ENCODE data around the gene DNAJB6.
"Not testable (repeated sequence)": the region's sequence is repeated elsewhere in the genome, so short reads cannot be mapped to it uniquely, and the experiment has no call there.

DNAJB6 gene

DNA sequence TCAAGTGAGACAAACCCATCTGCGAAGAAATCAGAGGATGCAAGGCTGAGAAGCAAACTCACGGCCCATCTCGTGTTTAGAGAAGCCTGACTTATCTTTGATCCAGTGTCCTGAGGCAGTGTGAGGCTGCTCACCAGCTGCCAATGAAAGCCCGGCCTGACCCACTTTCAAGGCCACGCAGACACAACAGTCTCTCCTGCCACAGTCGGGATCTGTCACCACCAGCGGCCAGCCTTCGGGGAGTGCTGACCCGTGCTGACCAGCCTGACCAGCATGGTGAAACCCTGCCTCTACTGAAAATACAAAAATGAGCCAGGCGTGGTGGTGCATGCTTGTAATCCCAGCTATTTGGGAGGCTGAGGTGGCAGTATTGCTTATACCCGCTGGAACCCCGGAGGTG is 7.4 kb upstream of the DNAJB6 start:
- no peak for DNase-seq

DNA sequence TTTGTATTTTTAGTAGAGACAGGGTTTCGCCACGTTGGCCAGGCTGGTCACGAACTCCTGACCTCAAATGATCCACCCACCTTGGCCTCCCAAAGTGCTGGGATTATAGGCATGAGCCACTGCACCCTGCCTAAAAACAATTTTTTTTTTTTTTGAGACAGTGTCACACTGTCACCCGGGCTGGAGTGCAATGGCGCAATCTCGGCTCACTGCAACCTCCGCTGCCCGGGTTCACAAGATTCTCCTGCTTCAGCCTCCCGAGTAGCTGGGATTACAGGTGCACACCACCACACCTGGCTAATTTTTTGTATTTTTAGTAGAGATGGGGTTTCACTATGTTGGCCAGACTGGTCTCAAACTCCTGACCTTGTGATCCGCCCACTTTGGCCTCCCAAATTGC is 6.2 kb upstream of the DNAJB6 start:
- DNase-seq, result not testable (repeated sequence)

DNA sequence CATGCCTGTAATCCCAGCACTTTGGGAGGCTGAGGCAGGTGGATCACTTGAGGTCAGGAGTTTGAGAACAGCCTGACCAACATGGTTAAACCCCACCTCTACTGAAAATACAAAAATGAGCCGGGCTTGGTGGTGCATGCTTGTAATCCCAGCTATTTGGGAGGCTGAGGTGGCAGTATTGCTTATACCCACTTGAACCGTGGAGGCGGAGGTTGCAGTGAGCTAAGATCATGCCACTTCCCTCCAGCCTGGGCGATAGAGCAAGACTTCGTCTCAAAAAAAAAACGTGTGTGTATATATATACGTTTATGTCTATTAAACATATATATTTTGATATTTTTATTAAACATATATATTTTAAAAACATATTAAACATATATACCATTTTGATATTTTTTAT is 5.8 kb upstream of the DNAJB6 start:
- not testable (repeated sequence) for DNase-seq

DNA sequence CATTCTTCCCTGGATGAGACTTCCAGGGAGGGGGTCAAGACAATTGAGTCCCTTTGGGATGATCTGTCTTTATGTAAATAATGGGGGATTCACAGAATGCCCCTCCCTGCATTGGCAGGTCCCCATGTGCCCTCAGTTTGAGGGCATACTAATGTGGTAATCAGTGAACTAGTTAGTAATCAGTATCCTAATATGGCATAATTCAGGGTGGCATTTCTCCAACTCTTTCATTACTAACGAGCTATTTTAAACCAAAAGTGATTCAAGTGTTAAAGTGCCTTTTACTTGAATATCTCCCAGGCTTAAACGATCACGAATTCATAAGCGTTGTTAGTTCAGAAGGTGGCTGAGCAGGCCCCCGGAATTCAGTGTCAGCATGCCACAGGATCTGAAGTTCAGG is 1.6 kb upstream of the DNAJB6 start:
- no peak for DNase-seq

DNA sequence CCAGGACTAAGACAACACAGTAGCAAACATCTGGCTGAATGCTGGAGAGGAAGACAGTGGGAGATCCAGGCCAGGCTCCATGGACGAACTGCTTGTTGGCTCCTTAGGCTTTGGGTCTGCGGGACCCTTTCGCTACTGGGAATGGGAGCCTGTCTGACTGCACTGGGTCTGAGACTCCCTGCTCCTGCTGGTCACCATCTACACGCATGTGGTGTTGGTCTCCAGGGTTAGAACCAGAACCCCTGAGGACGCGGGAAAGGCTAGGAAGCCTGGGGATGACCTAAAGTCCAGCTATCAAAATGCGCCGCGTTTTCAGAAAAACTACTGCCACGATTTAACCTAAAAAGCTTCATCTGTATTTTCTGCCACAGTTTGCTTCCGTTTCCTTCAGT is 817 bp upstream of the DNAJB6 start:
- DNase-seq, result no peak

DNA sequence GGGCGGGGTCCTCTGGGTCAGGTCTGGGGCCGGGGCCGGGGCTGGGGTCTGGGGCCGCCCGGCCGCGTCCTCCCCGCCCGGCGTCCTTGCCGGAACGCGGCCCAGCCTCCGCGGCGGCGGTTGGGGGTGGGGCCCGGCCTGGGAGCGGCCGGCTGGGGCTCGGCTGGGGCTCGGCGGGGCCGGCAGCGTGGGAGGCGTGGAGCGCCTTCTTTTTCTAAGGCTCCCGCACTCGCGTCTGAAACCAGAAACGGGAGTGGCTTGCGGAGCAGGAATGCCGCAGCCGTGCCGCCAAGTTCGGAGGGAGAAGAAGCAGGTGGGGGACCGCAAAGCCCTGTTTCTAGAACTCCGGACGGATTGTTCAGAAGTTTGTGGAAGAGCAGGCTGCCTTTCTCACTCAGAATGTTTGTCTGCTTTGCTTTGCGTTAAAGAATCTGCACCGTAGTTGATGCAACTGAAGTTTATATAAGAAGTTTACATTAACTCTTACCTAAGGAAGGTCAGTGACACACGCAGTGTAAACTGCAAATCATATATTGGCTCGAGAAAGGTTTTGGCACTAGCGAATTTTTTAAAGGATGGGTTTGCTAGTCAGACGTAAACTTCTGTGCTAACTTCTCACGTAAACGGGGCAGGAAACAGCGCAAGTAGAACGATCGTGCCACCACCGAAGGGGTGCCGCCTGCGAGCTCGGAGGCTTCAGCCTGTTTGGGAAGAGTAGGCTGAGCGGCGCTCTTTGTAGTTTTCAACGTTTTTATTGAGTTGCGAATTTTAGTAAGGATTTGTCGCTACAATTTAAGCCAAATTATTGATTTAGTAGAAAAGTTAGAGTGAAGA is 729 bp downstream of the DNAJB6 start:
- peak; percentile 35 for DNase-seq

DNA sequence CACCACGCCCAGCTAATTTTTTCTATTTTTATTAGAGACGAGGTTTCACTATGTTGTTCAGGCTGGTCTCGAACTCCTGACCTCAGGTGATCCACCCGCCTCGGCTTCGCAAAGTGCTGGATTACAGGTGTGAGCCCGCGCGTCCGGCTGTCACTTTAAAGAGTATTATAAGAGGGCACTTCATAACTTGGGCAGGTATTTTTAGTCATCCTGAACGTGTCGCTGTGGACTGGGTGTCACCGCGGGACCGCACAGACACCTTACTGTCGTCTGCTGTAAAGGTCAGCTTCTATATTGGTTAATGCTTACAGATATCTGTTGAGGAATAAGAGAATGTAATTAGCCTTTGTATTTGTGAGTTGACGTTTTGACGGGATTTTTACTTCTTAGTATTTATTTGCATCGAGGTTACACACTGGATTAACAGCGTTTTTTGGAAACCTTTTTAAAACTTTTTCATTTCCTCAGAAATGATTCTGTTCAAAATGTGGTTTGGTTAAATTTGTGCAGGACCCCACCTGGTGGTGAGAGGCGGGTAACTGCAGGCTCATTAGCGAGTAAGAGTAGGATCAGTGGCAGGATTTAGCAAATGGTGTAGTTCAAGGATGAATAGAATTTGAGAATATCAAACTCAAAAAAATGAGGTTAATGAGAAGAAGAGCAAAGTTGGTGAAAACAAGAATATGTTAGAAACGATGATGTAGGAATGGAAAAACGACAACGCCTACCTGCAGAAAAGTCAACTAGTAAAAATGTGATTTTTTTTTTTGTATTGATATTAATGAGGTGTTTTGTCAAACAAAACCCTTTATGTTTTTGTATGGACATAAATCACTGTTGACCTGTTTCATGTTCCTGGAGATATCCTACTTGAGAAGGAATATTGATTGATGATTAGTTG is 3.2 kb downstream of the DNAJB6 start:
- peak; percentile 60 for DNase-seq

DNA sequence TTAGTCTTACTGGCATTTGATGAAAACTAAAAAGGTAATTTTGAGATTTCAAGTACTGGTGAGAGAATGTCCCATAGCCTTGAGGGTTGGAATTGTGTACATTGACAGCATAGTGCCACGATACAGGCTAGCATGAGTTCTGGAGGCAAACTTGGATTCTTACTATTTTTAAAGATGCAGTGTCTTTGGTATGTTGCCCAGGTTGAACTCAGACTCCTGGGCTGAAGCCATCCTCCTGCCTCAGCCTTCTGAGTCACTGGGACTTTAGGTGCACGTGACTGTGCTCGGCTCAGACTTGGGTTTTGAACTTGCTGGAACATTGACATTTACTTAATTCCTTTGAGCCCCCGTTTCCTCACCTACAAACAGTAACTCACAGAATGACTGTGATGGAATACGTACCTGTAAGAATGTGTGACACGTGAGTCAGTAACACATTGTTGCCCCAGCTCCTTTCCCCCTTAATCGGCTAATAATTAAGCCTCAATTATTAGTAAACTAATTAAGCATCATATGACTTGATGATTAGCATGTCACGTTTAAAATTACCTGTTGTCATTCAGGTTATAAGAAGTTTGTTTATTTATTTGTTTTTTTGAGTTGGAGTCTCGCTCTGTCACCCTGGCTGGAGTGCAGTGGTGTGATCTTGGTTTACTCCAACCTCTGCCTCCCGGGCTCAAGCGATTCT is 10.6 kb downstream of the DNAJB6 start:
- DNase-seq, result no peak

DNA sequence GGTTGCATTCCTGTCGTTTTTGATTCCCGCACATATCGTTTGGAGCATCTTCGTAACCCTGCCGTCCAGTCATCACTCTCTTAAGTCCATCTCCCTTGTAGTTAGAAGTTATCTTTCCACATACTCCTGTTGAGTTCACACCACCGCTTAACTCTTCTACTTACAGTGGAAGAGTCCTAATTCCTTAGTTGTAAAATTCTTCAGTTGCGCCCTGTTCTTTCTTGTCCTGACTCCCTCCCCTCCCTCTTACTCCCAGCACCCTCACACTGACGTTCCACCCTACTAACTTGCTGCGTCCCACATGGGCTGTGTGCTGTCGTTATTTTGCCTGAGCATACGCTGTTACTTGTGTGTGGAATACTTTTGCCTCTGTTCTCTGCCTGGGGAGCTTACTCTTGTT is 11.7 kb downstream of the DNAJB6 start:
- DNase-seq, result no peak

DNA sequence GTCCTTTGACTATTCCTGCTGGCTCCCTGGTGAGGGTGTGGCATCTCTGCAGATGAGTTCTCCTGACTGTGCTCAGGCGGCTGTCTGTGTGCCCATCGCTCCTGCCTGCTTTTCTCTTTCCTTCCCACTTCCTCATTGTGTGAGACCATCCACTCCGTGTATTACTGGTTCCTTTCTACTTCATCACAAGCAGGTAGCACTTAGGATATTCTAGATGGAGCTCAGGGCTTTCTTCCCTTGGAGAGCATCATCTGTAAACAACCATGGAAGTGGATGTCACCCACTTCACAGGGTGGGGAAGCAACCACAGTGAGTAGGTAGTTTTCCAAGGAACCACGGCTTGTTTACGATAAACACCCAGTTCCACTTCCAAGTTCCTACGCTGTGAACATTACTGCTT is 15.7 kb downstream of the DNAJB6 start:
- DNase-seq, result no peak

DNA sequence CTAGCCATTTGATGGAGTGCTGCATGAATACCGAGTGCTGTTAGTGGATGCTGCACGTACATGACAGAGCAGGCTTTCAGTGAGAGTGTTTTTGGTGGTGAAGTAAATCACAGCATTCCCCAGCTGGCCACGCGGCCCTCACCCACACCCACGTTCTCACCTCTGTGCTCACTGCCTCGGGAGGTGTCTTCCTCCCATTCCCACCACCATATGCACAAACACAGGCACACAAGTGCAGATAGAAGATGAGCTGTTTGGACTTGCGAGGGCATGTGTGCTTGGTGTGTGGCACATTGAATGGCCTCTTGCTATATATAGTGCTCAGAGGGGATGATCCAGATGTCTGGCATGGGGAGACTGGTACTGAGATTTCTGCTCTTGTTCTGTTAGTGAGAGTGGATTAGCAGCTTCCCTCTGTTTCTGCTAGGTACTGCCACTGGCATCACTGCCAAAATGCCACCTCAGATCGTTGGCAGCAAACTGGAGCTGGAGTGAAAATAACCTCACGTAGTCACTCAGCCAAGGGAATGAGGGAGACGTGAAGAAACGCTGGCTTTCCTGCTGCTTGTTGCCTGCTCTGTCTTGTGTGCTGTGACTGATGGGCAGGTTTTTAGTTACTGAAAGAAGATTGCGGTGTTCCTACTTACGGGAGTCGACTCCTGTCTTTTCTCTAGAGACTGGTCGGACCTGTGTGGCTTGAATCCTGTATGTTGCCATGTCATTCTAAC is 19.1 kb downstream of the DNAJB6 start:
- DNase-seq, result no peak

DNA sequence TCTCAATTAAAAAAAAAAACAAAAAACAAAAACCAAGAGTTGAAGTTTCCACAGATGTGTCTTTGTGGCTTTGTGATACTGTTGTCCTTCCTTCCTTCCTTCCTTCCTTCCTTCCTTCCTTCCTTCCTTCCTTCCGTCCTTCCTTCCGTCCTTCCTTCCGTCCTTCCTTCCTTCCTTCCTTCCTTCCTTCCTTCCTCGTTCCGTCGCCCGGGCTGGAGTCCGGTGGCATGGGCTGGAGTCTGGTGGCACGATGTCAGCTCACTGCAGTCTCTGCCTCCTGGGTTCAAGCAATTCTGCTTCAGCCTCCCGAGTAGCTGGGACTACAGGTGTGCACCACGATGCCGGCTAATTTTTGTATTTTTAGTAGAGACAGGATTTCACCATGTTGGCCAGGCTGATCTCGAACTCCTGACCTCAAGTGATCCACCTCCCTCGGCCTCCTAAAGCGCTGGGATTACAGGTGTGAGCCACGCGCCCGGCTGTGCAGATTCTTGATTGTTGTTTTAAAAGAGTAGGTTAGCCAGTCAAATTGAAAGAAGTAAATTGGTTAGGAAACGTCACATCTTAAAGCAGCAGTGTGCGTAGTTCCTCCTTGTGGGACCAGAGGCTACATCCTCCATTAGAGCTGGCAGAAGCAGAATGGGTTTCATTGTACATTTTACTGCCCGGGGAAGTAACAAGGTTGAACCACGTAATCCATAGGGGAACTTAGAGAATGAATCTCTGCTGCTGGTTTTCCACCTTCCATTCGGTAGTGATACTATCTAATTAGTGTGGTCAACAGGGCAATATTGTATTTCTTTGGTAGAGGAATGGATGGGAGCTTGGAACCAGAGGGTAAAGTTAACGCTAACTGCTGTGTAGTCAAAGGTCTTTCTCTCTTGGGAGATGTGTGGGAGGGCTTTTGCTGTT is 20.6 kb downstream of the DNAJB6 start:
- no peak for DNase-seq

DNA sequence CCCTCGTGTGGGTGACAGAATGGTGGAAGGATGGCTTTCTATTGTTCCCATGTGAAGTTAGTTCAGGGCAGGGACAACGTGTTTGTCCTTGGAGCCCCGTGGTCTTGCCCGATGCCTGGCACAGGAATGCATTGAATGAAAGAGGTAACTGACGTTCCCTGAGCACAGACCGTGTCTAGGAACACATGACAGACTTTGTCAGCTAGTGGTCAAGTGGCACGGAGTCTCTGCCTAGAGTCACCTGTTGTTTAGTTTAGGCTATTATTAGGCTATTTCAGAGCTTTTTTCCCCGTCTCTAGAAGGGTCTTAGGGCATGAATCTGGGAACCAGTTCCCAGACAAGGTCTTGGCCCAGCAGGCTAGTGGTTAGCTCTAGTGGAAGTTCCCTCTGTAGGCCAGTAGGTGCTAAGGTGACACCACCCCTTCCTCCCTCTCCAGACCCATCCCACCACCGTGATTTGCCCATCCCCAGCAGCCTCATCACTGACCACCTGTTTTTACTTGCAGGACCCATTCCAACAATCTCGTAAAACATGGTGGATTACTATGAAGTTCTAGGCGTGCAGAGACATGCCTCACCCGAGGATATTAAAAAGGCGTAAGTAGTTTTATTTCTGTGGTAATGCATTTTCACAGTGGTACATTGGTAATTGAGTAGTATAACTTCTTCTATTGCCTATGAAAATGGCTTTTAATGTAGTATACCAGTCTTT is 21.4 kb downstream of the DNAJB6 start:
- DNase-seq, result no peak

DNA sequence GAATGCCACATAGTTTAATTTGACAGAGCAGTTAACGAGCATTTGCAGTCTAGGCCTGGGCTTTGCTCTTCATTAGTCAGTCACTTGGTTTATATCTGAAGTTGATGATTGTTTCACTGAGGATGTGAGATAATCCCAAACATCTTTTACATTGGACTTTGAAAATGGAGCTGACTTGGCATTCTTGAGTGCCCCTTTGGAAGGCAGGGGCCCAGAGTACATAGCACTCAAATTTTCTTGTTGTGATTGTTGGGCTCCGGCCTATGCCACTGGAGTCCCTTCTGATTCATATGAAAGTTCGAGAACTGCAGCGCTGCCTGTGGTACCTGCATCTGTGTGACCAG is 21.9 kb downstream of the DNAJB6 start:
- DNase-seq, result no peak

DNA sequence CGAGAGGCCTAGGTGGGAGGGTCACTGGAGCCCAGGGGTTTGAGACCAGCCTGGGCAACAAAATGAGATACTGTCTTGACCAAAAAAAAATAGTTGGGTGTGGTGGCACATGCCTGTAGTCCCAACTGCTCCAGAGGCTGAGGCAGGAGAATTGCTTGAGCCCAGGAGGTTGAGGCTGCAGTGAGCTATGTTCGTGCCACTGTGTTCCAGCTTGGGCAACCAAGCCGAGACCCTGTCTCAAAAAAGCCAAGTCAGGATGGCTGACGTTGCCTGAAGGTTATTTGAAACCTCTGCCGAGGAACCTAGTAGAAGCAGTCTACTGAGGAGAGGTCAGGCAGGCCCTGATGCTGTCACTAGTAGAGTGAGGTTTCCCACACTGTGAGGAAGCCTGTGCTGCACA is 22.8 kb downstream of the DNAJB6 start:
- DNase-seq, result no peak

DNA sequence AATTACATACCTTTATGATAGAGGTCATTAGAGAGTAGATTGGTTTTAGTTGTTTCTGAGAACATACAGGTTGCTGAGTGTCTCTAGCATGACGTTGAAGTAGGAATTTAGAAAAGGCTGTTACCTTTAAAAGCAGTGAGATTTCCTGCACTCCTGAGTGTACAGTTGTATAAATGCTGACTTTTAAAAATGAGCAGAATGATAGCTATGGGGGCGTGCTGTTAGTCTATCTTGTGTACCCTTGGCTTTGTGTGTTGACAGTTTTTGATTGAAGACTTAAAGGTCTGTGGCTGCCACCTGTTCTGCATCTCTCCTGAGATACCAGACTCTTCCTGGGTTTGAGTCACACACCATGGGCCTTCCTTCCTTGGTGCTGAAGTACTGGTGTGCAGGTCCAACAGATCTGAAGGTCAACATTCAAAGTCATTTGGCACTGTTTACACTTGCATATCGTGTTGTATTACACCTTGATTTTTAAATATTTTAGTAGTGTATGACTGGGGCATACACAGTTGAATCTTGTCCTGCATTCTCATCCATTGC is 23.8 kb downstream of the DNAJB6 start:
- DNase-seq, result no peak

DNA sequence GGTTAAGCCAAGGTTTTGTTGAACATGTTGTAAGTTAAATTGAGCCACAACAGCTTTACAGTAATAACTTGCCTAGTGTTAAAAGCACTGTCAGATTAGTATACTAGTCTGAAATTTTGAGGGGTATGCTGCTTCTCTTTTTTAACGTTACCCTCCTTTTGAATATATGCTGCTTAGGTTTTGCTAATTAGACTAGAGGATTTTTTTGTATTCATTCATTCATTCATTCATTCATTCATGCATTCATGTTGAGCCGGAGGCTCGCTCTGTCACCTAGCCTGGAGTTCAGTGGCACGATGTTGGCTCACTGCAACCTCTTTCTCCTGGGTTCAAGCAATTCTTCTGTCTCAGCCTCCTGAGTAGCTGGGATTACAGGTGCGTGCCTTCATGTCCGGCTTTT is 24.7 kb downstream of the DNAJB6 start:
- DNase-seq, result no peak

DNA sequence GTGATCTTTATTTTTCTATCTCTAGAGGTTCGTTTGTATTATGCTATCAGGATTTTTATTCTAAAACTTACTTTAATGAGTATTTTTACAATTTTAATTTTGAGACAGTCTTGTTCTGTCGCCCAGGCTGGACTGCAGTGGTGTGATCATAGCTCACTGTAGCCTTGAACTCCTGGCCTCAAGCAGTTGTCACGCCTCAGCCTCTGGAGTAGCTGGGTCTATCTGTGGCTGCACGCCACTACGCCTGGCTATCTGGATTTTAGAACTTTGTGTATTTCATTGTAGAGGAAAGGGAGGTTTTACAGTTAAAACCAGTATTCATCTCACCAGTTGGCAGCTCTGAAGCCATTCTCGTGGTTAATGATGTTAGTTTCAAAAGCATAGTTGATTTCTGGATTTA is 25.9 kb downstream of the DNAJB6 start:
- DNase-seq, result no peak

DNA sequence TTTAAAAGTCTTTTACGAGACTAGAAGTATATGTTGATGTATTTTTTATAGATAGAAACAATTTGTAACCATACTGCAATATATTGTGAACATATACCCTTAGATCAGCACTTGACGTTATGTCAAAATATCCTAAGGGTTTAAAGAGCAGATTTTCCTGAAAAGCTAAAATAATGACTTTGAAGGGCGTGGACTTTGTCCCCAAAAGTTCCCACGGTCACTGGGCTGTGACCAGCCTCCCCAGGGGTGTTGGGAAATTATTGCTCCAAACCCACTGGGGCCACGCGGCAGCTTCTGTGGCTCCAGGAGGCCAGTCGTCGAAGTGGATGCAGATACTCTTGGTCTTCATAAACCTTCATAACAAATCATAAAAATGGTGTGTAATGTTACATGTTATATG is 29.9 kb downstream of the DNAJB6 start:
- no peak for DNase-seq

DNA sequence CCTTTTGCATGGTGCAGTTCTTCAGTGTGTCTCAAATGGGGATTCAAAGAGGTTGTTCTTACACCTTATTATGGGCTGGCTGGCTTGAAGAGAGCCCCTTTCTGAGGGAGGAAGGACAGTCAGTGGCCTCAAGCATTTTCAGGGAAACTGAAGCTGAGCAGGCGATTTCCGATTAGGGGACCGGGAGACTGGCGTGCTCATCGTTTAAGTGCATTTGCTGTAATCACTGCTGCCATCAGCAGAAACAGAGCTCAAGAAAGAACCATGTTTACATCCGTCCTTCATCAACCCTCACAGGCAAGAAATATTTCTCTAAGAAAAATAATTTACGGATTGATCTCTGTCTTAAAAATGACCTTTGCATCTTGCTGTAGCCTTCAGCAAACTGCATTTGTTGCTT is 32.2 kb downstream of the DNAJB6 start:
- DNase-seq, result no peak

DNA sequence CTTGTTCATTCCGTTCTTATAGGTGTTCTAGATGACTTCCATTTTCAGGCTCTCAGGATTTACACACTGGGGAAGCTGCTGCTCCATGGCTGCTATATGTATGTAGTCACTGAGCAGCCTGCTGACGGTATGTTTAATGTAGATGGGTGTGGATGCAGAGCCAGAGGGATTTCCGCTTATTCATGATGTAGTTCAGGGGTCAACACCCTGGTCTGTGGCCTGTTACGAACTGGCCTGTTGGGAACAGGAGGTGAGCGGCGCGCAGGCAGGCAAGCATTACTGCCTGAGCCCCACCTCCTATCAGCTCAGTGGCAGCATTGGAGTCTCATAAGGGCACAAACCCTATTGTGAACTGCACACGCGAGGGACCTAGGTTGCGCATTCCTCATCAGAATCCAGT is 33.9 kb downstream of the DNAJB6 start:
- no peak for DNase-seq
